Measurements from ENCODE around the gene CRLF1.

DNA sequence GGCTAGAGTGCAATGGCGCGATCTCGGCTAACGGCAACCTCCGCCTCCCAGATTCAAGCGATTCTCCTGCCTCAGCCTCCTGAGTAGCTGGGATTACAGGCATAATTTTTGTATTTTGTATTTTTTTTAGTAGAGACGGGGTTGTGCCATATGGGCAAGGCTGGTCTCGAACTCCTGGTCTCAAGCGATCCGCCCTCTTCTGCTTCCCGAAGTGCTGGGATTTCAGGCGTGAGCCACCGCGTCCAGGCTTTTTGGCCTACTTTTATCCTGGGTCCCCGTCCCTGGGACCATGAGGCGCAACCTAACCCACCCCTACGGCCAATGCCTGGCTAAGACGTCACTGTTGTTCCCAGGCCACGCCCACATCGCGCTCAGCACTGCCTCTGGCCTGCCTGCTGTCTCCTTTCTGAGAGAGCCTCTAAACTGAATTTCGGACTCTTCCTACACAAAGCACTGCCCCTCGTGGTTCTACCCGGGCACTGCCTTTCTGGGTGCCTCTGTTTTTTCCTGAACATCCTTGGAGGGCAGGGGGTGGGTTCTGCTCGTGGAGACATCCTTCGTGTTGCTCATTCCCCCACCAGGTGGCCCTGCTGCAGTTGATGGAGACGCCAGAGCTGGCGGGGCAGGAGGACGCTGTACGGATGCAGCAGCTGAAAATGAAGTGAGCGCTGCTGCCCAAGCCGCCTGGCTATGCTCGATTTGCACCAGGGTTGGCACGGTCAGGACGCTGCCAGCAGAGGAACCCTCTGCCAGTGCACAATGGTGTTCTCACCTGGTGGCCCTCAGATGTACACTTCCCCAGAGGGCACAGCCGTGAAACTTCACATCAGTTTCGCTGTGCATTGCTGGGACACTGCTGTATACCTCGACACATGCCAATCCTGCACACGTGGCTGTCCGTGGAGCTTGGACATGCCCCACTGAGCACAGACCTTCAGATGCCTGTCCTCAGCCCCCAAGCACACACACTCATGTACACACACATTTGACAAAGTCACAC, 16.0 kb downstream of the CRLF1 start:
- TF ChIP-seq, protein P1, sequence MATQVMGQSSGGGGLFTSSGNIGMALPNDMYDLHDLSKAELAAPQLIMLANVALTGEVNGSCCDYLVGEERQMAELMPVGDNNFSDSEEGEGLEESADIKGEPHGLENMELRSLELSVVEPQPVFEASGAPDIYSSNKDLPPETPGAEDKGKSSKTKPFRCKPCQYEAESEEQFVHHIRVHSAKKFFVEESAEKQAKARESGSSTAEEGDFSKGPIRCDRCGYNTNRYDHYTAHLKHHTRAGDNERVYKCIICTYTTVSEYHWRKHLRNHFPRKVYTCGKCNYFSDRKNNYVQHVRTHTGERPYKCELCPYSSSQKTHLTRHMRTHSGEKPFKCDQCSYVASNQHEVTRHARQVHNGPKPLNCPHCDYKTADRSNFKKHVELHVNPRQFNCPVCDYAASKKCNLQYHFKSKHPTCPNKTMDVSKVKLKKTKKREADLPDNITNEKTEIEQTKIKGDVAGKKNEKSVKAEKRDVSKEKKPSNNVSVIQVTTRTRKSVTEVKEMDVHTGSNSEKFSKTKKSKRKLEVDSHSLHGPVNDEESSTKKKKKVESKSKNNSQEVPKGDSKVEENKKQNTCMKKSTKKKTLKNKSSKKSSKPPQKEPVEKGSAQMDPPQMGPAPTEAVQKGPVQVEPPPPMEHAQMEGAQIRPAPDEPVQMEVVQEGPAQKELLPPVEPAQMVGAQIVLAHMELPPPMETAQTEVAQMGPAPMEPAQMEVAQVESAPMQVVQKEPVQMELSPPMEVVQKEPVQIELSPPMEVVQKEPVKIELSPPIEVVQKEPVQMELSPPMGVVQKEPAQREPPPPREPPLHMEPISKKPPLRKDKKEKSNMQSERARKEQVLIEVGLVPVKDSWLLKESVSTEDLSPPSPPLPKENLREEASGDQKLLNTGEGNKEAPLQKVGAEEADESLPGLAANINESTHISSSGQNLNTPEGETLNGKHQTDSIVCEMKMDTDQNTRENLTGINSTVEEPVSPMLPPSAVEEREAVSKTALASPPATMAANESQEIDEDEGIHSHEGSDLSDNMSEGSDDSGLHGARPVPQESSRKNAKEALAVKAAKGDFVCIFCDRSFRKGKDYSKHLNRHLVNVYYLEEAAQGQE (IDR thresholded peaks at IDR 0.05; ENCODE audit: insufficient read depth in 1 of 2, low read depth in 2 of 2, low read length in 2 of 2) = no peak
- TF ChIP-seq POLR2AphosphoS5 (IDR thresholded peaks at IDR 0.05; ENCODE audit: low read depth, low read length) = no peak
- TF ChIP-seq TAF1 (IDR thresholded peaks at IDR 0.05; ENCODE audit: borderline replicate concordance, insufficient read depth, low read length) = no peak
- TF ChIP-seq SIN3A (IDR thresholded peaks at IDR 0.05; ENCODE audit: borderline replicate concordance, insufficient read depth, low read length) = no peak

All from PFSK-1 (cell line).